Measurements from ENCODE around the gene HADHA. TPM values are rescaled to one million over a fixed set of nuclear protein-coding genes. Genes with fewer than 3 reads are reported as not detected.
A peak's percentile ranks its signal among the peaks of the same experiment; 100 is the strongest.

HADHA gene
- total RNA-seq, 2 donors from 2014 or later = 80.4 to 108 TPM

DNA sequence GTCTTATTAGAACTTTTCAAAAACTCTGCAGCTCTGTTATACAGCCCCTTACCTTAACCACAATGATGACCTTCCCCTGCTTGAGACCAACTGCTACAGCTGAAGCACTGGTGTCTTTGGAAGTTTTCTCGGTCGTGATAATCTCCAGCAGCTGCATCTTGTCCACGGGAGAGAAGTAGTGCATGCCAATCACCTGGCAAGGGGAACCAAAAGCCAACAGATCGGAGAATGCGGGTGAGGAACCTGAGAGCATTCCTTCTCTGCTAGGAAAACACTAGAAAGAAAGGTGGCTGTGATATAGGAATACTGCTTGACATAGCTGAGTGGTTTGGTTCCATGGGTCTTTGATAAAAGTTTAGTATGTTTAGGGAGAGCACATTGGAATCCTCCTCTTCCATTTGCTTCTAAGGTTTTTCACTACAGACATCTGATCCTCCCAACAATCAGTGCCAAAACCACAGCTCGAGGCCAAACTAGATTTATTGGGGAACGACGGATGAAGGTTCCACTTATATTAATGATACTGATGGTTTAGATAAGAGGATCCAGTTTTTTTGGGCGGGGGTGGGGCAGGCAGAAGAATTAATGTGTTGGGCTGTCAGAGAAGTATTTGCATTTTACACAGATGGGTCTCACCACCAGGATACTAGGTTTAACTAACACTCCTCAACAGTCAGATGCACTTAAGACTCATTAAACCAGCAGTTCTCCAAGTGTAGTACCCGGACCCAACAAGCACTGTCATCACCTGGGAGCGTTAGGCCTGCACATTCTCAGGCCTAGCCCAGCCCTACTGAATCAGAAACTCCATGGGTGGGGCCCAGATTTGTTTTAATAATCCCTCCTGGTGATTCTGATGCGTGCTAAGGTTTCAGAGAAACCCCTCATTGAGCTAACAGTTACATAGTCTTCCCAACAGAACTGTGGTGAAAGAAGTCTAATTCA is 49.1 kb downstream of the HADHA start:
- peak overlapping the region in 1 of 2 donors; percentile 63 for H3K27ac Mint-ChIP-seq
- no peaks in the 10 kb centered on the region for H3K4me1 Mint-ChIP-seq (ENCODE audit: low read depth in 2 of 2)
- H3K9me3 Mint-ChIP-seq = no peaks in the 10 kb centered on the region
- peaks cover 22% of the 10 kb centered on the region for H3K36me3 Mint-ChIP-seq
- ATAC-seq = no peak
- no peak for DNase-seq (ENCODE audit: low spot score)
- no peak overlapping the region for H3K4me3 Mint-ChIP-seq
- H3K27me3 Mint-ChIP-seq = no peaks in the 10 kb centered on the region

DNA sequence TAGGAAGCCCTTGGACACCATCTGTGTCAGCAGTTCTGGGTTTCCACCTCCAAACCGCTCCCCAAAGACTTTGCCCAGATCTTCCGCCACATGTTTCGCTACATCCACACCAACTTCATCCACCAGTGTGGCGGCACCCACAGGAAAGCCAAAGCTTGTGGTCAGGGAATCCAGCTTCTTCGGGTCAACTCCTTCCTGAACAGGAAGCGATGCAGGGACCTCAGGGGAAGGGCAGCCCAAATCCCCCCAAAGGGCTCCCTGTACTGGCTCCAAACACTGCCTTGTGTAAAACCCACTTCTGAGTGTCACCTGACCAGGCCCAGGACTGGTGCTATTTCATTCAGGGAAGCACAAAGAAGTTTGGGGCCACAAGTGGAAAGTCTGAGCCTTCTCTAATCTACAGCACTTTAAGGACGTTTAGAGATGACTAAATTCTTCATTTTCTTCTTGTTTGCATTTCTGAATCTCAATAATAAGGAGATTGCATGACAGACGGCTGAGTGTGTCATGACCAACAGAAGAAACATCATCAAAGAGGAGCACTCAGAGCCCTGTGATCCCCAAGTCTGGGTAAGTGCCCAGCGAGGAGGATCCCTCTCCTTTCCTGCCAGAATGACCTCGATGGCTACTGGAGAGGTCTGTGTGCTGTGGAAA is 50.7 kb downstream of the HADHA start:
- no peak for DNase-seq (ENCODE audit: low spot score)
- no peak overlapping the region for H3K4me3 Mint-ChIP-seq
- H3K27ac Mint-ChIP-seq = peak overlapping the region in 1 of 2 donors; percentile 63
- no peaks in the 10 kb centered on the region for H3K9me3 Mint-ChIP-seq
- H3K4me1 Mint-ChIP-seq (ENCODE audit: low read depth in 2 of 2) = peaks cover 0 to 4% of the 10 kb centered on the region in 2 donors
- H3K27me3 Mint-ChIP-seq = no peaks in the 10 kb centered on the region
- ATAC-seq = no peak
- H3K36me3 Mint-ChIP-seq = peaks cover 14% of the 10 kb centered on the region

DNA sequence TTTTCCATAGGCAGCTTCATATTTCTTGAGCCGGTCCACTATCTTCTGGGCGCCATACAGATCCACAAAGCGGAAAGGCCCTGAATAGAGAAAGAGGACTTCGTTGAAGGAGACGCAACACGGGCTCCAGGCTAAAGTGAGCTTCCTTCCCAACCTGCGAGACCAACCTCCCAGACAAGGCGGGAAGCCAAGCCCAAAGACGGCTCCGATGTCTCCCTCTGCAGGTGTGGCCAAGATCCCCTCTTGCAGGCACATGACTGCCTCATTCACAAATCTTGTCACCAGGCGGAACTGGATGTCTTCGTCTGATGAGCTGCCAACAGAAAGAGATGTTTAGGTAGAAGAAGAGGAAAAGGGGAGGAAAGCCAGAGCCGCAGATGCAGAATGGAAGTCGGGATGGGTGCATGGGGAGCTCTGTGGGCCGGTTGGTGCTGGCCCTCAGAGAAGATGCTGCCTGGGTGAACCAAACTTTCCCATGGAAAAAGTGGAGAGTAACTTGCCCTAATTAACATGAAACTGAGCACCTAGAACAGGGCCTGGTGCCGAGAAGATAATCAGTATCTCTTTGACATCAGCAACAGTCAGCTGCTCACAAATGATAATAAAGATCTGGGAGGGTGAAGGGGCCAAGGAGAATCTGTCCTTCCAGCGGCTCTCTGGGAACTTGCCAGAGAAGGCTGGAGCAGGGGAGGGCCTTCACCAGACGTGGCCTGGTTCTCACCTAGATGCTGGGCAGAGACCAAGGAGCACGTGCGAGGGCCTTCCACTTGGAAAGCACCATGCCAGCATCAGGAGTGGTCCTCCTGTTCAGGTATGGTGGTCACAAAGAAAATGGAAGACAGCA is 52.9 kb downstream of the HADHA start:
- no peaks in the 10 kb centered on the region for H3K9me3 Mint-ChIP-seq
- no peak for ATAC-seq
- peaks cover under 1 to 4% of the 10 kb centered on the region in 2 donors for H3K4me1 Mint-ChIP-seq (ENCODE audit: low read depth in 2 of 2)
- no peak for DNase-seq (ENCODE audit: low spot score)
- H3K4me3 Mint-ChIP-seq = no peak overlapping the region
- H3K27me3 Mint-ChIP-seq = no peaks in the 10 kb centered on the region
- H3K36me3 Mint-ChIP-seq = no peaks in the 10 kb centered on the region
- H3K27ac Mint-ChIP-seq = no peak overlapping the region

DNA sequence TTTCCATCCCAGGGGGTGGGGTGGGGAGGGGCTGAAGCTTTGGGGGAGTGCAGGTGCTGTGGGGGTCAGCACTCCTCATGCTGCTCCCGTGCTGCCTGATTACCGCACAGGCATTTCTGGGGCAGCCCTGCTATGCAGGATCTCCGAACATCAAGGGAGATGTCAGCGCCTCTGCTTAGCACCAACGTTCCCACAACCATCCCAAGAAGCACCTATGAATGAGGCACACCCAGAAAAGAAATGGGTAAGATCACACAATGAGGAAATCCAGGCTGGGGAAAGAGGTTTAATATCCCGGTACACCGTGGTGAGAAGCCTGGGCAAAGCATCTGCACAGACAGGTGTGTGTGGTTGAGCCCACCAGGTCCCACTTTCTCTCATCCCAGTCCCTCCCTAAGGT is 54.1 kb downstream of the HADHA start:
- no peaks in the 10 kb centered on the region for H3K9me3 Mint-ChIP-seq
- H3K36me3 Mint-ChIP-seq = no peaks in the 10 kb centered on the region
- H3K27me3 Mint-ChIP-seq = no peaks in the 10 kb centered on the region
- DNase-seq (ENCODE audit: low spot score) (no peak), ATAC-seq (no peak)
- peaks cover 4 to 7% of the 10 kb centered on the region in 2 donors for H3K4me1 Mint-ChIP-seq (ENCODE audit: low read depth in 2 of 2)
- no peak overlapping the region for H3K4me3 Mint-ChIP-seq
- no peak overlapping the region for H3K27ac Mint-ChIP-seq

DNA sequence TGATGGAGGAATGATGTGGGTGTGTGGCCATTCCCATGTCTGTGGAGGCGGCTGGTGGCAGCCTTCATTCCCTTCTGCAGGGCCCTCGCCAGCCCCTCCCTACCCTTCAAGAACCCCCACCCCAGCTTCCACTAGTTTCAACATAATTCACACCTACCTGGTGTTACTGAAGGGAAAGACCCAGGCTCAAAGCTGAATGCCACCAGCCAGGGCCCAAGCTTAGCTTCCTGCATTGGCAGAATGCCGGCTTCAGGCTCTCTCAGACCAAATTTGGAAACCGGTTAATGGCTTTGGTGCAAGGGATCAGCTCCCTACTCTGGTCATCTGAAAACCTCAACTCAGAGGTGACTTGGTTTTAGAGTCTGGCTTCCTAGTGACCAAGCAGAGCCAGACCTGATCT is 54.7 kb downstream of the HADHA start:
- peaks cover 4 to 7% of the 10 kb centered on the region in 2 donors for H3K4me1 Mint-ChIP-seq (ENCODE audit: low read depth in 2 of 2)
- no peaks in the 10 kb centered on the region for H3K36me3 Mint-ChIP-seq
- DNase-seq (ENCODE audit: low spot score) (no peak), ATAC-seq (no peak)
- no peaks in the 10 kb centered on the region for H3K9me3 Mint-ChIP-seq
- H3K4me3 Mint-ChIP-seq = no peak overlapping the region
- no peak overlapping the region for H3K27ac Mint-ChIP-seq
- H3K27me3 Mint-ChIP-seq = no peaks in the 10 kb centered on the region

DNA sequence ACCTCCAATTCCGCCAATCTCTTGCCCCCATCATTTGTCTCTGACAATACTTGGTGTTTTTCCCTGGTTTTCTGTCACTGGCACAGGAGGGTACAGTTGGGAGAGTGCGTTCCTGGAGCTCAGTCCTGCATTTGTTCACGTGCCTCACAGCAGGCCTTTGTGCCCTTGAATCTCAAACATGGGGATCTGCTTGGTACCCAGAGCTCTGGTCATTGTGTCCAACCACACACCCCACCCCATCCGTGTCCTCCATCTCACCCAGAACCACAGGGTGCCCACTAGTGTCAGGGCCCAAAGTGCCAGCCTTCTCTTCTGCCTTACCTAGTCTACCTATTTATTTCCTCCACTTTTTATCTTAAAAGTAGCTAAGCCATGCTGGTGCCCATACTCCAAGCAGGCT is 55.3 kb downstream of the HADHA start:
- DNase-seq (ENCODE audit: low spot score) (no peak), ATAC-seq (no peak)
- Mint-ChIP-seq H3K27me3 (no peaks in the 10 kb centered on the region), H3K4me1 (ENCODE audit: low read depth in 2 of 2) (peaks cover 4 to 7% of the 10 kb centered on the region in 2 donors), H3K9me3 (no peaks in the 10 kb centered on the region), H3K36me3 (no peaks in the 10 kb centered on the region), H3K4me3 (no peak overlapping the region), H3K27ac (no peak overlapping the region)

DNA sequence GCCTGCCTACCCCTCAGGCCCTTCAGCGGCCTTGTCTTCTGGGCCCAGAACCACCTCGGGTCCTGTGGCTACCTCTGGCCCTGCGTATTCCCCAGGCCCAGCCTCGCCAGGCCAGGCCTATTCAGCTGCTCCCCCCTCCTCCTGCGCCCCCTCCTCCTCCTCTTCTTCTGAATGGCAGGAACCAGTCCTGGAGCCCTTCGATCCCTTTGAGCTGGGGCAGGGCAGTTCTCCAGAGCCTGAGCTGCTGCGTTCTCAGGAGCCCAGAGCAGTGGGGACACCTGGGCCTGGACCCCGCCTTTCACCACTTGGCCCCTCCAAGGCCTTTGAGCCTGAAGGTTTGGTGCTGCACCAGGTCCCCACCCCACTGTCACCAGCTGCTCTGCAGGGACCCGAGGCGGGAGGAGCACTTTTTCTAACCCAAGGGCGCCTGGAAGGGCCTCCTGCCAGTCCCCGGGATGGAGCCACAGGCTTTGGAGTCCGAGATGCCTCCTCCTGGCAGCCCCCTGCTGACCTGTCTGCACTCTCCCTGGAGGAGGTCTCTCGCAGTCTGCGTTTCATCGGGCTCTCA is 56.8 kb downstream of the HADHA start:
- DNase-seq (ENCODE audit: low spot score) = no peak
- peaks cover 4 to 7% of the 10 kb centered on the region in 2 donors for H3K4me1 Mint-ChIP-seq (ENCODE audit: low read depth in 2 of 2)
- H3K27ac Mint-ChIP-seq = no peak overlapping the region
- H3K9me3 Mint-ChIP-seq = no peaks in the 10 kb centered on the region
- ATAC-seq = no peak
- H3K36me3 Mint-ChIP-seq = no peaks in the 10 kb centered on the region
- H3K4me3 Mint-ChIP-seq = no peak overlapping the region
- H3K27me3 Mint-ChIP-seq = no peaks in the 10 kb centered on the region

DNA sequence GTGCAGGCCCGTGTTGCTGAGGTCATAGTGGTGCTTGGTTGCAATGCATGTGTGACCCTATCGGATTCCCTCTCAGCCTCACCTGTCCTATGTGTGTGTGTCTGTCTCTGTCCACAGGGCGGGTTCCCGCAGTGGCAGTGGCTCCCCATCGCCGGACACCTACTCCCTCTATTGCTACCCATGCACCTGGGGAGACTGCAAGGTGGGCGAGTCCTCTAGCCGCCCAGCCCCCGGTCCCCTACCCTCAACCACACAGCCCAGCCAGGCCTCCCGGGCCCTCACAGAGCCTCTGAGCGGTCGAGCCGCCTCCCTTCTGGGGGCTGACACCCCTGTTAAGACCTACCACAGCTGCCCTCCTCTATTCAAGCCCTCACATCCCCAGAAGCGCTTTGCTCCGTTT is 57.3 kb downstream of the HADHA start:
- no peak for ATAC-seq

DNA sequence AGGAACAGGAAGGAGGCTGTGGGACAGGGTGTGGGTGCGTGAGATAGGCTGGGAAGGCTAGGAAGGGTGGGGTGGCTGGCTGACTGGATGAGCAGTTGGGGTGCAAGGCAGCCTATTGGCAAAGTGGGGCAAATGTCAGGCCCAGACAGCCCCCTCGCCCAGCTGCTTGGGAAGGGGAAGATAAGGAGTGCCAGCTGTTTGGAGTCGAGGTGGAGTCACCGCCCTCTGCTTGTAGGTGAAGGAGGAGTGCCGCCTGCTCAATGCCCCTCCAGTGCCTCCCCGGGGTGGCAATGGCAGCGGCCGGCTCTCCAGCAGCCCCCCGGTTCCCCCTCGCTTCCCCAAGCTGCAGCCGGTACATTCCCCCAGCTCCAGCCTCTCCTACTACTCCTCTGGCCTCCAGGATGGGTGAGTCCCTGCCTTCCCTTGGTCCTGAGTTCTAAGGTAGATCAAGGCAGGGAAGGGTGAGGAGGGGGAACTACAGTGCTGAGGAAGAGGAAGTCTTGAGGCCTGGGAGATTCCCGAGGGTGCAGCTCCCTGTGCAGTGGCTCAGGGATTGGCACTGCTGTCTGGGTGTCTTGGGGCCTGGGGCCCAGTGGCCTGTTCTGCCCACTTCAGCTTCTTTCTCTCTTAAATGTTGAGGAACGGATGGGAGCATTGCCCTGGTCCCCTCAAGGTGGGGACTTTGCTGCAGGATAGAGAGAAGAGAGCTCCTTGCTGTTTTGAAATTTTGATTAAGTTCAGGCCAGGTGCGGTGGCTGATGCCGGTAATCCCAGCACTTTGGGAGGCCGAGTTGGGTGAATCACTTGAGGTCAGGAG is 58.3 kb downstream of the HADHA start:
- Mint-ChIP-seq H3K27me3 (peaks cover 2 to 3% of the 10 kb centered on the region in 2 donors), H3K27ac (no peak overlapping the region), H3K36me3 (no peaks in the 10 kb centered on the region), H3K9me3 (no peaks in the 10 kb centered on the region), H3K4me3 (peak overlapping the region; percentile 80), H3K4me1 (ENCODE audit: low read depth in 2 of 2) (peaks cover 4 to 7% of the 10 kb centered on the region in 2 donors)
- DNase-seq (ENCODE audit: low spot score) = no peak
- no peak for ATAC-seq

More for the DNA sequence above, 57.3 kb downstream of the HADHA start:
- H3K4me3 Mint-ChIP-seq = no peak overlapping the region
- no peak for DNase-seq (ENCODE audit: low spot score)
- H3K27ac Mint-ChIP-seq = no peak overlapping the region
- H3K4me1 Mint-ChIP-seq (ENCODE audit: low read depth in 2 of 2) = peaks cover 4 to 7% of the 10 kb centered on the region in 2 donors
- no peaks in the 10 kb centered on the region for H3K9me3 Mint-ChIP-seq
- no peaks in the 10 kb centered on the region for H3K27me3 Mint-ChIP-seq
- no peaks in the 10 kb centered on the region for H3K36me3 Mint-ChIP-seq

DNA sequence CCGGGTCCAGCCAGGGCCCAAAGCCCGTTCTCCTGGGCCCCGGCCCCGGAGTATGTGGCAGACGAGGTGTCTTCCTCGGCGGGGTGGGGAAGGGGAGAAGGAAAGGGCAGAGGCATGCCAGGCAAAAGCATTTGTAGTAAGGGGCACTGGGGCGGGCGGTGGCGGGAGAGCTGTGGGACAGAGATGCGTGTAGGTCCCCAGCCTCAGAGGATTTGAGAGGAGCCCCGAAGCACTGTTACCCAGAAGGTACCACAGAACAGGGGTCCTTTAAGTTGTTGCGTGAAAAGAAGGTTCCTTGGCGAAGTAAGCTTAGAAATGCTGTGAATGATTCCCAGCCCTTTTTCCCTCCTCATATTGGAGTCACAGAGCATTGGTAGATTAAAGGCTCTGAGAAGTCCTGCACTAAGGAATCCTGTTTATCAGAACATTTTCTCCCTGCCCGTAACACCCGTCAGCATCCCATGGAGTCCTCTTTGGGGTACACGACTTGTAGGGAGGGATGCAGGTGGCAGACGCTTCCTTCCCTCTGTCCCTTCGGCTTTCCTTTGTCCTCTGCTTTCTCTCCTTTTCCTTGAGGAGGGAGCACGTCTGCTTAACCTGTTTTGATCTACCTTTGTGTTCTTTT is 59.0 kb downstream of the HADHA start:
- ATAC-seq (no peak), DNase-seq (ENCODE audit: low spot score) (no peak)
- H3K27me3 Mint-ChIP-seq = peaks cover 7 to 11% of the 10 kb centered on the region in 2 donors
- H3K36me3 Mint-ChIP-seq = no peaks in the 10 kb centered on the region
- peak overlapping the region; percentile 80 for H3K4me3 Mint-ChIP-seq
- no peaks in the 10 kb centered on the region for H3K9me3 Mint-ChIP-seq
- H3K4me1 Mint-ChIP-seq (ENCODE audit: low read depth in 2 of 2) = peaks cover 4 to 8% of the 10 kb centered on the region in 2 donors
- H3K27ac Mint-ChIP-seq = no peak overlapping the region

DNA sequence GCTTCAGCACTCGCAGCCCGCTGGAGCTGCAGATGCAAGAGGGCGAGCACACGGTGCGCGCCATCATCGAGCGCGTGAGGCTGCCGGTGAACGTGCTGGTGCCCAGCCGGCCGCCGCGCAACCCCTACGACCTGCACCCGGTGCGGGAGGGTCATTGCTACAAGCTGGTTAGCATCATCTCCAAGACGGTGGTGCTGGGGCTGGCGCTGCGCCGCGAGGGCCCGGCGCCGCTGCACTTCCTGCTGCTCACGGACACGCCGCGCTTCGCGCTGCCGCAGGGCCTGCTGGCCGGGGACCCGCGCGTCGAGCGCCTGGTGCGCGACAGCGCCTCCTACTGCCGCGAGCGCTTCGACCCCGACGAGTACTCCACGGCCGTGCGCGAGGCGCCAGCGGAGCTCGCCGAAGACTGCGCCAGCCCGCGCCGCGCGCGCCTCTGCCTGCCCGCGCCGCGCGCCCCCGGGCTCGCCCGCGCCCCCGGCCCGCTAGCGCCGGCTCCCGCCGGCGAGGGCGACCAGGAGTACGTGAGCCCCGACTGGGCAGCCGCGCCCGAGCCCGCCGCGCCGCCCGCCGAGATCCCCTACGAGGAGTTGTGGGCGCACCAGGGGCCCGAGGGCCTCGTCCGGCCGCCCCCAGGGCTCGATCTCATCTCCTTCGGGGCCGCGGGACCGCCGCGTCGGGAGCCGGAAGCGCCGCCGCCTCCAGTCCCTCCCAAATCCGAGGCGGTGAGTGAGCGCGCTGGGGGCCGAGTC is 59.7 kb downstream of the HADHA start:
- Mint-ChIP-seq H3K27me3 (peaks cover 13 to 17% of the 10 kb centered on the region in 2 donors), H3K27ac (no peak overlapping the region), H3K4me1 (ENCODE audit: low read depth in 2 of 2) (peaks cover 4 to 12% of the 10 kb centered on the region in 2 donors), H3K9me3 (no peaks in the 10 kb centered on the region), H3K36me3 (no peaks in the 10 kb centered on the region), H3K4me3 (peak overlapping the region; percentile 80)
- DNase-seq (ENCODE audit: low spot score) = peak; percentile 88
- ATAC-seq = peak; percentile 96 to 97

DNA sequence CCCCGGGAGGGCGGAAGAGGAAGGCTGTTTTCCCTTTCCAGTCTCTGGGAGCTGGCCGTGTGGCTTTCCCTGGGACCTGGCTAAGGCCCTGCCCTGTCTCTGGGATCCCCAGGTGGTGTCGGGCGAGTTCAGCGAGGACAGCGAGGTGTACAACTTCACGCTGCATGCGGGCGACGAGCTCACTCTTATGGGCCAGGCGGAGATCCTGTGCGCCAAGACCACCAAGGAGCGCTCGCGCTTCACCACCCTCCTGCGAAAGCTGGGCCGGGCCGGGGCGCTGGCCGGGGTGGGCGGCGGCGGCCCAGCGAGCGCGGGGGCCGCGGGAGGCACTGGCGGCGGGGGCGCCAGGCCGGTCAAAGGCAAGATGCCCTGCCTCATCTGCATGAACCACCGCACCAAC is 60.3 kb downstream of the HADHA start:
- DNase-seq (ENCODE audit: low spot score) (no peak), ATAC-seq (no peak)
- H3K27me3 Mint-ChIP-seq = peaks cover 16 to 17% of the 10 kb centered on the region in 2 donors
- H3K36me3 Mint-ChIP-seq = no peaks in the 10 kb centered on the region
- peak overlapping the region; percentile 53 for H3K4me3 Mint-ChIP-seq
- H3K27ac Mint-ChIP-seq = peak overlapping the region in 1 of 2 donors; percentile 47
- peaks cover 4 to 16% of the 10 kb centered on the region in 2 donors for H3K4me1 Mint-ChIP-seq (ENCODE audit: low read depth in 2 of 2)
- H3K9me3 Mint-ChIP-seq = no peaks in the 10 kb centered on the region
